LNCaP clone FGC (cell line): ENCODE measurements around the gene CTSS.
"Not testable (repeated sequence)": the region's sequence is repeated elsewhere in the genome, so short reads cannot be mapped to it uniquely, and the experiment has no call there.

ENCODE experiments used
- DNase-seq: peaks from one replicate; pipeline ENCODE4 v3.0.0-alpha.2; 2011; ENCODE audit warnings: low read depth
- H3K4me3 ChIP-seq: 2 replicates; pipeline ENCODE4 v1.5.1; 2011; ENCODE audit warnings: mild to moderate bottlenecking, low read depth, low read length, control low read depth
- TF ChIP-seq, protein P1 (sequence below): IDR thresholded peaks from 2 replicates; pipeline ENCODE4 v1.5.1; 2012; ENCODE audit warnings: mild to moderate bottlenecking; ENCODE audit not compliant: control insufficient read depth, insufficient read depth; ENCODE audit errors: extremely low read depth

Gene CTSS

DNA sequence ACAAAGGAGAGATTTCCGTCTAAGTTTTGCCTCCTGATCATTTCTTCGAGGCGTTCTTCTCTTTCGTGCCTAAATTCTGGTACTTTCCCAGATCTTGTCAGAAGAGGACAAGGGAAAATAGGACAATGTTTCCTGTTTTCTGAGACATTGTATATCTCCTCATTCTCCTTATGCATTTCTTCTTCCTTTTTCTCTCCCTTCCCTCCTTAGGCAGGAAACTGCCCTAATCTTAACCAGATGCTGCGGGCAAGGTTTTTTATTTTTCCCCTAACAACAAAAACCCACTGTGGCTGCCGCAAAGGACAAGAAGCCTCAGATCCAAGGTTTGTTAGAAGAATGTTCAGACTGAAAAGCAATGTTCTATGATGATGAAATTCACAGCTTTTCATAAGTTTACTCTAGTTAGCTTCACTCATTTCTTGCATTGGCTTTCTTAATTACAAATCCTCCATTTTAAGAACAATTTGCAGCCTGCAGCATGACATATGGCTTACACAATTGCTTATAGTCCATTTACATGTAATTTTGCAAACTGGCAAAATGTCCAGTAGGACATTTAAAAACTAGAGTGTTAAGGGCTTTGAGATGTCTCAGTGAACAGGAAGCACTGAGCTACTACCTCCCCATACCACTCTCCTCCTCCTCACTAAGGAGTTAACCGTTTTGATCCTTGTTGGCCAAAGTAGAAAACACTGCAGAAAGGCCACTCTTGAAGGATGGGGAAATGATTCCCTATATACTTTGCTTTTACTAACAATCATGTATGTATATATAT lies 41.9 kb upstream of the CTSS start:
- no peak overlapping the region for H3K4me3 ChIP-seq
- TF ChIP-seq, protein P1, sequence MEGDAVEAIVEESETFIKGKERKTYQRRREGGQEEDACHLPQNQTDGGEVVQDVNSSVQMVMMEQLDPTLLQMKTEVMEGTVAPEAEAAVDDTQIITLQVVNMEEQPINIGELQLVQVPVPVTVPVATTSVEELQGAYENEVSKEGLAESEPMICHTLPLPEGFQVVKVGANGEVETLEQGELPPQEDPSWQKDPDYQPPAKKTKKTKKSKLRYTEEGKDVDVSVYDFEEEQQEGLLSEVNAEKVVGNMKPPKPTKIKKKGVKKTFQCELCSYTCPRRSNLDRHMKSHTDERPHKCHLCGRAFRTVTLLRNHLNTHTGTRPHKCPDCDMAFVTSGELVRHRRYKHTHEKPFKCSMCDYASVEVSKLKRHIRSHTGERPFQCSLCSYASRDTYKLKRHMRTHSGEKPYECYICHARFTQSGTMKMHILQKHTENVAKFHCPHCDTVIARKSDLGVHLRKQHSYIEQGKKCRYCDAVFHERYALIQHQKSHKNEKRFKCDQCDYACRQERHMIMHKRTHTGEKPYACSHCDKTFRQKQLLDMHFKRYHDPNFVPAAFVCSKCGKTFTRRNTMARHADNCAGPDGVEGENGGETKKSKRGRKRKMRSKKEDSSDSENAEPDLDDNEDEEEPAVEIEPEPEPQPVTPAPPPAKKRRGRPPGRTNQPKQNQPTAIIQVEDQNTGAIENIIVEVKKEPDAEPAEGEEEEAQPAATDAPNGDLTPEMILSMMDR: no peak
- no peak for DNase-seq

DNA sequence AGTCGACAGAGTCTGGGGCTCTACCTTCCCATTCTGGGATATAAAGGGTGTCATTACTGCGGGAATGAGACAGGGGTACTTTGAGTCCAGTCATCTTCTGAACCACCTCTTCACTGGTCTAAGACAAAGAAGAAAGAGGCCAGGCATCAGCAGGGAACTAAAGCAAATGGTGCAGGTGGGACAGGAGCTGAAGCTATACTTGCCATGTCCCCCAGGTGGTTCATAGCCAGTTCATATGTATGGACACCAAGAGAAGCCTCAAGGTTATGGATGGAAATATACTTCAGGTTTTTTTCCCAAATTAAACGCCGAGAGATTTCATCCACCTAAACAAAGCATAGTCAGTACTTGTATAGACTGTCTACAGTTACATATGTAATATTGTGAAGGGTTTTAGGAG lies 40.3 kb upstream of the CTSS start:
- TF ChIP-seq, protein P1: no peak

DNA sequence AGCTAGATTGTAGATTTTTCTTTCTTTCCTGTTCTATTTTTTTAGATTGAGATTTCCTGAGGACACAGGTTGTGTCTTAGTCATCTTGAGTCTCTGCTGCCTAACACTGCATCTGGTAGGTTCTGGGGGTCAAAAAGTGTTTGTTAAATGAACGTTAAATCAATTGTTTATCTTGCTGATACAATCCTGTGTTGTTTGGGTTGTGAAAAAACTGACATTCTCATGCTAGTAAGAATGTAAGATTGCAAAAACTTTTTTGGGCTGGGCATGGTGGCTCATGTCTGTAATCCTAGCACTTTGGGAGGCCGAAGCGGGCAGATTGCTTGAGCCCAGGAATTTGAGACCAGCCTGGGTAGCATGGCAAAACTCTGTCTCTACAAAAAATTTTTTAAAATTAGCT lies 39.1 kb upstream of the CTSS start:
- TF ChIP-seq, protein P1: no peak
- DNase-seq: no peak
- no peak overlapping the region for H3K4me3 ChIP-seq

More for the DNA sequence above, 40.3 kb upstream of the CTSS start:
- no peak overlapping the region for H3K4me3 ChIP-seq
- DNase-seq: no peak

DNA sequence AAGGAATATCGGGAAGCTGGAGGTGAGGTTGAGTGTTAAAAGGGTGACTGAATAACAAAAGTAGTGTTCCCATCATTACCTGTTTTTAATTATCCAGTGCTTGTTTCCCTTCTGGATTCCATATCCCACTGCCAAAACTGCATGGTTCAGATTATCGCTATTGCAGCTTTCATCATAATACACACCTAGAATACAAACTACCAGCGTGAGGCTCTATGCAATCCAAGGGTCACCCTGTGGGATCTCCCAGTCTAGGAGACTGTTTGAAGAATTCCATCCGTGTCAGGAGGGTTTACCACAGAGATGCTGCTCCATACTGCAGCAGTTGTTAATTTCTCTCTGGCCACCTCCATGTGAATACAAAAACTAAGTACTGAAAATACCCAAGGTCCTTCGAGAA lies 33.5 kb upstream of the CTSS start:
- DNase-seq: no peak
- TF ChIP-seq, protein P1: no peak
- H3K4me3 ChIP-seq: no peak overlapping the region

DNA sequence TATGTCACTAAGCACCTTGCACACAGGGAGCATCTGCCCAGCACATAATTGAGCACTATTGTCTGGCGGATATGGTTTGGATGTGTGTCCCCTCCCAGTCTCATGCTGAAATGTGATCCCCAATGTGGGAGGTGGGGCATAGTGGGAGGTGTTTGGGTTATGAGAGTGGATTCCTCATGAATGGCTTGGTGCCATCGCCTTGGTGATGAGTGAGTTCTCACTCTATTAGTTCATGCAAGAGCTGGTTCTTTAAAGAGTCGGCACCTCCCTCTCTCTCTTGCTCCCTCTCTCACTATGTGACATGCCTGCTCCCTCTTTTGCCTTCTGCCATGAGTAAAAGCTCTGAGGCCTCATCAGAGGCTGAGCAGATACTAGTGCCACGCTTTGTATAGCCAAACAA lies 32.9 kb upstream of the CTSS start:
- no peak for DNase-seq
- no peak overlapping the region for H3K4me3 ChIP-seq
- TF ChIP-seq, protein P1: no peak

DNA sequence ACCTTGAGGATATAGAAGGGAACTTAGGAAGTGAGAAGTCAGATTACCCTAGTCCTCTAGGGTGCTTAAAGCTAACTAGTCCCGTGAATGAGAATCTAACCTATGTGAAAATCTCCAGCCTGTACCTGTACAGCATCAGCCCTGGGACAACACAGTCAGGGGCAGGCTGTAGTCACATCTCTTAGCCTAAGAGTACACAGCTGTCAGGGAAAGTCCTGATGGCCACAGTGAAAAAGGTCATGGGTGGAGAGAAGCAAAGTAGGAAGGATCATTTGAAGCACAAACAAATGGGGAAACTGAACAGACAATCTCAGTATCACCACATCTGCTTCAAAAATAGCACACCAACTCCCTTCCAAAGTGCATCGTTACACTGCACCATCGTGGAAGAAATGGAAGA lies 30.8 kb upstream of the CTSS start:
- DNase-seq: no peak

DNA sequence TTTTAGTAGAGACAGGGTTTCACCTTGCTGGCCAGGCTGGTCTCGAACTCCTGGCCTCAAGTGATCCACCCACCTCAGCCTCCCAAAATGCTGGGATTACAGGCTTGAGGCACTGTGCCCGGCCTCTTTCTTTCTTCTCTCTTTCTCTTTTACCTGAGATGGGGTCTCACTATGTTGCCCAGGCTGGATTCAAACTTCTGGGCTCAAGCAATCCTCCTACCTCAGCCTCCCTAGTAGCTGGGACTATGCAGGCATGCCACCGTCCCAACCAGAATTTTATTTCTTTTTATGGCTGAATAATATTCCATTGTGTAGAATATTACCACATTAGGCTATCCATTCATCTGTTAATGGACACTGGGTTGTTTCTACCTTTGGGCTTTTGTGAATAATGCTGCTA lies 28.2 kb upstream of the CTSS start:
- H3K4me3 ChIP-seq: not testable (repeated sequence)

More for the DNA sequence above, 30.8 kb upstream of the CTSS start:
- TF ChIP-seq, protein P1: no peak
- no peak overlapping the region for H3K4me3 ChIP-seq

More for the DNA sequence above, 28.2 kb upstream of the CTSS start:
- DNase-seq: not testable (repeated sequence)
